Astrocyte of the cerebellum (primary cell): ENCODE measurements around the gene LGALS4.
"Not testable (repeated sequence)": the region's sequence is repeated elsewhere in the genome, so short reads cannot be mapped to it uniquely, and the experiment has no call there.

ENCODE experiments used
- DNase-seq: peaks from one replicate; pipeline ENCODE4 v3.0.0-alpha.2; 2011; ENCODE audit warnings: low read depth
- H3K4me3 ChIP-seq: 2 replicates; pipeline ENCODE4 v1.5.1; 2011; ENCODE audit warnings: mild to moderate bottlenecking, low read depth, low read length, moderate library complexity
- CTCF ChIP-seq: IDR thresholded peaks from 2 replicates; pipeline ENCODE4 v1.5.1; 2012; ENCODE audit warnings: low read length, low read depth, moderate library complexity, mild to moderate bottlenecking; ENCODE audit errors: missing control alignments
- in situ Hi-C: cut with HindIII; loops from 2 replicates; pipeline ENCODE4 v1.10.0; 2017; ENCODE audit warnings: low sequenced_read_pairs

The LGALS4 gene

GRCh38 chr19:38773469-38774177 is 39.1 kb downstream of the LGALS4 start, which contains the start of gene LGALS7:
LGALS7 (minus strand) TSS chr19:38773517; CDS start chr19:38773492, 25 bp downstream.
- no peak for DNase-seq
- in situ Hi-C loops = no loop called here
- H3K4me3 ChIP-seq = no peak within 1 kb of the TSS
- no peak for TF ChIP-seq CTCF

GRCh38 chr19:38771569-38771968 is 41.2 kb downstream of the LGALS4 start:
- DNase-seq, H3K4me3 ChIP-seq, in situ Hi-C loops: not testable (repeated sequence)

DNA sequence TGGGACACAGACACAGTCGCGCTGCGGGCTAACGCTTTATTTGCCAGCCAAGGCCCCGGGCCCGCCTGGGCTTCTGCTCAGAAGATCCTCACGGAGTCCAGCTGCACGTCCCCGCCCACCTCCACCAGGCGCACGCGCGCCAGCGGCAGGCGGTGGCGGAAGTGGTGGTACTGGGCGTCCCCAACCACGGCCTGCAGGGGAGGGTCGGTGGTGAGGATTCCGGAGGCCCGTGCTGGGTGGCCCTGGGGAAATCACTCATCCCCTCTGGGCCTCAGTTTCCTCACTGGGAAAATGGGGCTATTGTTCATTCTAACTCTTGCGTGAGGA is 41.8 kb downstream of the LGALS4 start:
- H3K4me3 ChIP-seq, DNase-seq: not testable (repeated sequence)

DNA sequence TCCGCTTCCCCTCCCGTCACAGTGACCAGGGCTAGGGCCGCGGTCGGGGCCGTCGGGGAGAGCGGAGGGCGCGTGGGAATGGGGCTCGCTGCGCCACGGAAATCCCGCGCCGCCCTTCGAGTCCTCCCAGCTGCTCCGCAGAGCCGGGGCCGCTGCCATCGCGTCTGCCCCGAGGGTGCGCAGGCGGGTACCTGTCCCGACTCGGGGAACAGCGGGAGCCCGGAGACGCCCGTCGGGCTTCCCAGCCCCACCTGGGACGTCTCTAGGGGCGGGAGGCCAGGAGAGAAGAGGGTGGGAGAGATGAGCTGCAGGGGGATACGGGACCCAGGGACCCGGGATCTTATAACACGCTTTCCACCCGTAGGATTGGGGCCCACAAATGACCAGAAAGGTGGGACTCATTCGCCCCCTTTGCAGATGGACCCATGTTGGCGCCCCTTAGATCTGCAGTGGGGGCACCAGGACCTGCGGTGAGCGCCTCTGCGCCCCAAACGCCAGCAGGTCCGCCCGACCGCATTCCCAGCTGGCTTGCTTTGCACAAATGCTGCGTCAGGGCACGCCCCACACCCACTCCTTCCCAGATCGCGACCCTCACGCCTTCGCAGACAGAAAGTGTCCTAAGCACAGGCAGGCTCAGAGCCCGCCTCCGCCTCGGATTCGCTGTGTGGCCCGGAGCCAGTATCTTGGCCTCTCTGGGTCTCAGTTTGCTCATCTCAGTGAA is 42.4 kb downstream of the LGALS4 start:
- H3K4me3 ChIP-seq, in situ Hi-C loops: not testable (repeated sequence)

More for the DNA sequence above, 41.8 kb downstream of the LGALS4 start:
- in situ Hi-C loops = not testable (repeated sequence)

GRCh38 chr19:38769635-38770211 is 43.0 kb downstream of the LGALS4 start:
- DNase-seq = peak; percentile 8
- H3K4me3 ChIP-seq = no peak overlapping the region
- TF ChIP-seq CTCF = peak; percentile 68
- in situ Hi-C loops = no loop called here

More for the DNA sequence above, 42.4 kb downstream of the LGALS4 start:
- DNase-seq = not testable (repeated sequence)

GRCh38 chr19:38766276-38767047 is 46.3 kb downstream of the LGALS4 start:
- in situ Hi-C loops = no loop called here
- H3K4me3 ChIP-seq = no peak overlapping the region
- no peak for TF ChIP-seq CTCF
- DNase-seq = no peak

DNA sequence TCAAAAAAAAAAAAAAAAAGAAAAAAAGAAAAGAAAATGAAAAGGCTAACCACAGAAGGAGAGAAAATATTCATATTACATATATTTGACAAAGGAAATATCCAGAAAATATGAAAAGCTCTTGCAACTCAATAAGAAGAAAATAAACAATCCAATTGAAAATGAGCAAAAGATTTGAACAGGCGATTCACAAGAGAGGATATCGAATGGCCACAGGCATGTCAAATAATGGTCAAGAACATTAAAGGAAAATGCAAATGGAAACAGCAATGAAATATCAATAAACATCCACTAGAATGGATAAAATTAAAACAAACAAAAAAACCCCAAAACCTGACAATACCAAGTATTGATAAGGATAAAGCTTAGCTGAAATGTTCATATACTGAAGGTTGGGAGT is 47.5 kb downstream of the LGALS4 start:
- DNase-seq = no peak
- no peak overlapping the region for H3K4me3 ChIP-seq
- TF ChIP-seq CTCF = no peak
- in situ Hi-C loops = no loop called here
